SJCRH30 (cell line): Measurements from ENCODE around the gene RASAL1. TPM values are rescaled to one million over a fixed set of nuclear protein-coding genes. Genes with fewer than 3 reads are reported as not detected.

Experiments used
- DNase-seq, 2 experiments: peaks; one replicate each; pipeline ENCODE4 v3.0.0-alpha.2; 2015 to 2020
- H3K27ac ChIP-seq: fragments of 250-450 bp; sonication (Bioruptor Pico); 2 replicates; pipeline ENCODE4 v1.5.1; 2020; ENCODE audit warnings: mild to moderate bottlenecking, moderate library complexity
- H3K27me3 ChIP-seq: fragments of 250-450 bp; sonication (Bioruptor Pico); 2 replicates; pipeline ENCODE4 v1.5.1; 2020; ENCODE audit warnings: mild to moderate bottlenecking, moderate library complexity
- H3K36me3 ChIP-seq: fragments of 250-450 bp; sonication (Bioruptor Pico); 2 replicates; pipeline ENCODE4 v1.5.1; 2020; ENCODE audit warnings: mild to moderate bottlenecking, moderate library complexity
- H3K4me1 ChIP-seq: fragments of 250-450 bp; sonication (Bioruptor Pico); 2 replicates; pipeline ENCODE4 v1.5.1; 2020; ENCODE audit warnings: mild to moderate bottlenecking, moderate library complexity
- H3K4me3 ChIP-seq: fragments of 250-450 bp; sonication (Bioruptor Pico); 2 replicates; pipeline ENCODE4 v1.5.1; 2020; ENCODE audit warnings: mild to moderate bottlenecking, moderate library complexity
- H3K9me3 ChIP-seq: fragments of 250-450 bp; sonication (Bioruptor Pico); replicated peaks from 2 replicates; pipeline ENCODE4 v1.5.1; 2020; ENCODE audit warnings: mild to moderate bottlenecking, moderate library complexity
- total RNA-seq: library from RNA; depleted of rRNA; stranded (reverse); fragments of >200 nt; shearing (Covaris generic); gene quantifications from 2 replicates; pipeline ENCODE4 v1.2.3, GENCODE V29; 2014

RASAL1 gene
- total RNA-seq, 1 experiment from 2014 or later, result not detected

DNA sequence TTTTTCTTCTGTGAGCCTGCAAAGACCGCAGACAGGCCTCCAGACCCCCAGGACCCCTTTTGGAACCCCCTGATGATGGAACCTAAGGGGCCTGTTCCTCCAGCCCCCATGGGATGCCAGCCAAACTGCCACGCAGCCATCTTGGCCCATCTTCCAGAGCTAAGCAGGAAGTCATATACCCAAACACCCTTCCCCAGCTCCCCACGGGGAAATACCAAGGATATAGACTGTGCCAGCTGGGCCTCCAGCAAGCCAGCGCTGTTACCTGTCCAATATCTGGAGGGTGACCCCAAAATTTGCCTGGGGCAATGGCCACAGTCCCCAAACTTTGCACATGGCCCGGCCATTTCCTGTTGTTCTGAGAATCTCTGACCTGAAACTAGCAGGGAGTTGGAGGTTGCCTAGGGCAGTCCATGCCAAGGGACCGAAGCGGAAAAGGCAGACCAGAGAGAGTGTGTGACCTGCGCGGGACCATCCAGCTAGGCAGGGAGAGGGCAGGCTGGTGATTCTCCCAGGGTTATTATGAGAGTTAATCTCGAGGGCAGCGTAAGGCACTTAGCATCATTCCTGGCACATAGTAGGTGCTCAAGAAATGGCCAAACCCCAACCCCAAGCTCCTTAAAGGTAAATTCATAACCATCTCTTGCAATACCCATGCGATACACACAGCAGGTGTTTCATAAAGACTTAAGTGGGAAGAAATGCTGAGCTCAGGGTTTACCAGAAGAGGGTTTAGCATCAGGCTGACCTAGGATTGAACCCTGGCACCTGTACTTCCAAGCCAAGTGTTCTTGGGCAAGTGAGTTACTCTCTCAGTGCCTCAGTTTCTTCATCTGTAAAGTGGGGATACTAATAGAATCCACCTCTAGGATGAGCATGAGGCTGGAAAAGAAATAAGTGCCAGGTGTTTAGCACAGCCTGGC, 2.6 kb upstream of the RASAL1 start:
- Histone ChIP-seq H3K27me3 (peaks cover 5% of the 10 kb centered on the region; the same call in 1 of the 2 replicates), H3K9me3 (no peaks in the 10 kb centered on the region), H3K4me1 (peaks cover 9% of the 10 kb centered on the region), H3K27ac (no peak overlapping the region), H3K4me3 (no peak overlapping the region), H3K36me3 (no peaks in the 10 kb centered on the region)
- no peak for DNase-seq

DNA sequence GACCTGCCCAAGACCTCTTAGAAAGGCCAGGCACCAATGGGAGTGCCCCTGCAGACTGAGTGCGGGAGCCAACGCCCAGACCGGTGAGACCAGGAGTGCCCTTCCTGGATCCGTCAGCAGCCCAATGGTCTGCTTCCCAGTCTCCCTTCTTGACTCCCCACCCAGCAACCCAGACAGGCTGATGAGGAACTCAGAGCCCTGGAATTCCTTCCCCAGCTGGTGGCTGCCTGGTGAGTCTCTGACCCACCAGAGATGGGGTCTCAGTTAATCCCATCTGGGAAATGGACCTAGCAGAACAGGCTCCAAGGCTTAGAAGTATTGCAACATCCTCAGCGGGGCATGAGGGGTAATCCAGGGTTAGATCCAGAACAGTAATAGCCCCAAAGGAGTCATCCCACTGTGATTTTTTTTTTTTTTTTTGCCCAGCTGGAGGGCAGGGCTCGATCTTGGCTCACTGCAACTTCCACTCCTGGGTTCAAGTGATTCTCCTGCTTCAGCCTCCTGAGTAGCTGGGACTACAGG, 1.5 kb upstream of the RASAL1 start:
- H3K27ac ChIP-seq, result no peak overlapping the region
- H3K9me3 ChIP-seq, result no peaks in the 10 kb centered on the region
- peaks cover 5% of the 10 kb centered on the region; the same call in 1 of the 2 replicates for H3K27me3 ChIP-seq
- H3K36me3 ChIP-seq, result no peaks in the 10 kb centered on the region
- H3K4me1 ChIP-seq, result peaks cover 9% of the 10 kb centered on the region
- no peak overlapping the region for H3K4me3 ChIP-seq
- DNase-seq, result no peak

DNA sequence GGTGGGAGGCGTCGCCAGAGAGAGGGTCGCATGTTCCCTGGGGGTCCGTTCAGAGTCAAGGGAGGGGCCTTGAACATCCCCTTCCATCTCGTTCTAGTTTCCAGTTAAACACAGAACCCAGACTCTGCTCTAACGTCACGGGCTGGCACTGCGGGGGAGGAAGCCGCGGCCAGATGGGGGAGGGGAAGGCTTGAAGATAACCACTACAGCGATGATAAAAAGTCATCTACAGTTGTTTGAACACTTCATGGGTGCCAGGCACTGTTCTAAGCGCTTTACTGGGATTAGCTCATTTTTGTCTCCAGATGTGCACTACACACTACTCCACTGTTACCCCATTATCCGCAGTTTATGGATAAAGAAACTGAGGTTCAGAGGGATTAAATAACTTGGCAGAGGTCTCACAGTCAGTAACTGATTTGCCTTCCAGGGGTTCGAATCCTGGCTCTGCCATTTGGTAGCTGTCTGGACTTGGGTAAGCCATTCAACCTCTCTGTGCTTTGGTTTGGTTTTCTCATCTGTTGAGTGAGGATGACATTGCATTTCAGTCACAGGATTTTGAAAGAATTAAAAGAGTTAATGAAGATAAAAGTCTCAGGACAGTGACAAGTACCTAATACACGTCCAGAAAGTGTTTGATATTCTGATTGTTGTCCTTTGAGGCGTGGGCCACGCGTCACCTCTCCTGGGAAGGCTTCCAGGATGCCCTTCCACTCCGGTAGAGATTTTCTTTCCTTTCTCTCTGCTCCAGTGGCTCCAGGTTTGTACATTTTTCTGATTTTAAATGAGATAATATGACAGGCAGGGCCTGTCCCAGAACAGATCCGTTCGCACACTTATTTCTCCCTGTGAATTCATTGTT, 798 bp upstream of the RASAL1 start:
- H3K4me1 ChIP-seq, result peaks cover 9% of the 10 kb centered on the region
- no peaks in the 10 kb centered on the region for H3K27me3 ChIP-seq
- H3K27ac ChIP-seq, result no peak overlapping the region
- H3K9me3 ChIP-seq, result no peaks in the 10 kb centered on the region
- no peak for DNase-seq
- H3K36me3 ChIP-seq, result no peaks in the 10 kb centered on the region
- no peak overlapping the region for H3K4me3 ChIP-seq

DNA sequence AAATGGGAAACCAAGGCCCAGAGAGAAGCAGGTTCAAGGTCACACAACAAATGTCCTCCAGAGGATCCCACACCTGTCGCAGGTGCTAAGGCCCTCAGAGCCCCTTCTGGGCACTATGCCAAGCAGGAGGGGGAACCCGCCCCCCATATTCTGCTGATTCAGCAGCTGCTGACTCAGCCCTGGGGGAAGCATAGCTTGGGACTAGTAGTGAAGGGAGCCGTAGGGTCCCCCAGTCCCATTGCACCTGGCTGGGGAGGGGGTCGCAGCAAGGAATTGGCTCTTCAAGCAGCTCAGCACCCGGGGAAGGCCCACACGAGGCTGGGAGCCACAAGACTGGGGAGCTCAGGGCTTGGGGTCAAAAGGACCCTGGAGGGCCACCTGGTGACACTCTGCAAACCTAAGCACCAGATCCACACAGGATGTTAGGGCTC, 1.0 kb downstream of the RASAL1 start:
- no peaks in the 10 kb centered on the region for H3K36me3 ChIP-seq
- H3K27me3 ChIP-seq, result no peaks in the 10 kb centered on the region
- no peak overlapping the region for H3K4me3 ChIP-seq
- peaks cover 9% of the 10 kb centered on the region for H3K4me1 ChIP-seq
- H3K27ac ChIP-seq, result no peak overlapping the region
- no peak for DNase-seq
- no peaks in the 10 kb centered on the region for H3K9me3 ChIP-seq

DNA sequence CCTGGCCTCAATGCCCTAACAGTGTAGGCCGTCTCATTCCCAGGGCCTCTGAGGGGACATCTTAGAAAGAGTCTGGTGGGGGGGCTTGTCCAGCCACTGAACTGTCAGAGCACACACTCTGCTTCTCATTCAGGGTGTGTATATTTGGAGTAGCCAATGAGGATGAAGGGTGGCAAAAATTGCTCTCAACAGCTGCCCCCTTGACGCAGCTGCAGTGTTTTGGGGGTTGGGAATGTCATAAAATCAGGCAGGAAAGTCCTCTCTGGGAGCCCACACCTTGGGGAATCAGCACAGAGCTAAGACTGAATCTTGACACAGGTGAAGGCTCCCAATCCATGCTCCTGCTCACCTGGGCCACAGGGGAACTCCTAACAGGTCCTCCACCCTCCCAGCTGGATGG, 1.5 kb downstream of the RASAL1 start:
- Histone ChIP-seq H3K9me3 (no peaks in the 10 kb centered on the region), H3K27ac (no peak overlapping the region), H3K4me3 (no peak overlapping the region), H3K36me3 (no peaks in the 10 kb centered on the region), H3K27me3 (no peaks in the 10 kb centered on the region), H3K4me1 (peaks cover 9% of the 10 kb centered on the region)
- peak; percentile 26 to 57 for DNase-seq

DNA sequence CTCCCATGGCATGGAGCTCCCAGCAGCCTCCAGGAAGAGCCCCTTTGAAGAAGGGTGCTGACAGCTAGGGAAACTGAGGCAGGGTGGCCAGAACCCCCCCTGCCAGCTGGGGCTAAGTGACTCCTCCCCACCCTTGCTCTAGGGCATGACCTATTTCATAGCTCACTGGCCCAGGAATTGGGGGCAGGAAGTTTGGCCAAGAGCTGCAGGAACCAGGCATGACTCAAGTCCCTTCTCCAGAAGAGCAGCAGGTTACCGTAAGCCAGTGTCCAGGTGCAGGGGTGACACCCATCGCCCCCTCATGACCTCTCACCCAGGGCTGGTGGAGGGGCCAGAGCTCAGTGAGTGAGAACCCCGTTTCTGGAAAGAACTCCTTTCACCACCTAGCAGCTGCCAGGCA, 1.9 kb downstream of the RASAL1 start:
- H3K27me3 ChIP-seq, result no peaks in the 10 kb centered on the region
- peaks cover 9% of the 10 kb centered on the region for H3K4me1 ChIP-seq
- no peaks in the 10 kb centered on the region for H3K36me3 ChIP-seq
- DNase-seq, result no peak
- H3K4me3 ChIP-seq, result no peak overlapping the region
- H3K9me3 ChIP-seq, result no peaks in the 10 kb centered on the region
- H3K27ac ChIP-seq, result no peak overlapping the region

DNA sequence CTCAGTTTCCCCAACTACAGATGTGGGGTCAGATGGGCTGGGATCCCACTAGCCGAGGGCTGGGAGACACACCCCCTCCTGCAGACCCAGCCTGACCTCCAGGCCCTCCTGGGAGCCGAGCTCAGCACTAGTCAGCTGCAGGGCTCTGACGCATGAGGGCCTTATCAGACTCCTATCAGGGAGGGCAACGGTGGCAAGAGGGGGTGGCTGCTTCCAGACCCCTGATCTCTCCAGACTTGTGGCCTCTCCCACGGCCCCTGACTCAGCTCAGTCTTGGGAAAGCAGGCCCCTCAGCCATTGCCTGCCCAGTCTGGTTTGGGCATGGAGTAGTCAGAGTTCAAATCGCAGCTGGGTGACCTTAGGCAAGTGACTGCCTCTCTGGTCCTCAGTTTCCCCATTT, 2.5 kb downstream of the RASAL1 start:
- H3K27me3 ChIP-seq, result no peaks in the 10 kb centered on the region
- H3K36me3 ChIP-seq, result no peaks in the 10 kb centered on the region
- no peaks in the 10 kb centered on the region for H3K9me3 ChIP-seq
- no peak overlapping the region for H3K4me3 ChIP-seq
- no peak overlapping the region for H3K27ac ChIP-seq
- H3K4me1 ChIP-seq, result peaks cover 9% of the 10 kb centered on the region
- DNase-seq, result no peak

DNA sequence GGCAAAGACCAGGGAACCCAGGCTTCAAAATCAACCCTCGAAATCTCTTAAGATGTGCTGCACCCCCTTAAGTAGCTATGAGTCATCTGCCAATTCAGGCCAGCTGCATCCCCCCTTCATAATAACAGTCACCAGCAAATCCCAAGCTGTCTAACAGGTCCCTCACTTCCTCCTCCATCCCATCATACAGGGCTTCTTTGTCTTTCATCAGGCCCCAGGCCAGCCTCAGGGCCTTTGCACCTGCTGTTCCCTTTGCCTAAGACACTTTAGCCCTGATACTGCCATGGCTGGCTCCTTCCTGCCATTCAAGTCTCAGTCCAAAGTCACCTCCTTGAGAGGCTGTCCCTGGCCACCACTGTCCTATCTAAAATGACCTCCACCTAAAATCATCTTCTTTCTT, 4.0 kb downstream of the RASAL1 start:
- H3K4me1 ChIP-seq, result peaks cover 9% of the 10 kb centered on the region
- no peaks in the 10 kb centered on the region for H3K9me3 ChIP-seq
- H3K36me3 ChIP-seq, result no peaks in the 10 kb centered on the region
- no peak overlapping the region for H3K4me3 ChIP-seq
- no peaks in the 10 kb centered on the region for H3K27me3 ChIP-seq
- DNase-seq, result no peak
- no peak overlapping the region for H3K27ac ChIP-seq

DNA sequence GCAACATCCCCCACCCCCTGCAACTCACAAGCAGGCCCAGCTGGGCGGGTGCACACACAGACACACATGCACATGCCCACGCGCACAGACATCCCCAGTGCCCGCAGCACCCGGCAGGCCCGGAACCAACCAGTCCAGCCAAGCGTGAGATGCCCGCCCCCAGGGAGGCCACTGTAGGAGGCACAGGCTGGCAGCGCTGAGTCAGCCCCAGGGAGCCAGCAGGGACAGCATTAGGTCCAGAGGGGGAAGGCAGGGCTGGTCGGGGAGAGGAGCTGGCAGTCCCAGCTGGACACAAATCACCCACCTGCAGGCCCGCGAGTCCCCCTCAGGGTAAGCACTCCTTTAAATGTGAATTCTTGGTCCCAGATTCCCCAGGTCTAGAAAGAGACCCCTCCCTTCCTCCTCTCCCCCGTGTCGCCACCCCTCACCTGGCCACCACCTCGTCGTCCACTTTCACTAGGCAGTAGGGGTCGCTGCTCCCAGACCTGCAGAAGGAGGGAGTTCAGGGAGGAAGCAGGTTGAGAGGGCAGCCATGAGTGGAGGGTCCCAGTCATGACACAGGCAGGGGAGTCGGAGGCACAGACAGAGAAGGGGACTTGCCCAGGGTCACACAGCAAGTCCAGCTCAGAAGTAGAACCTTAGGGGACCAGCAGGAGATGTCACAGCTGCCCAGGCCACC, 5.0 kb downstream of the RASAL1 start:
- DNase-seq, result no peak
- Histone ChIP-seq H3K36me3 (no peaks in the 10 kb centered on the region), H3K4me1 (peaks cover 9% of the 10 kb centered on the region), H3K9me3 (no peaks in the 10 kb centered on the region), H3K4me3 (no peak overlapping the region), H3K27me3 (no peaks in the 10 kb centered on the region), H3K27ac (no peak overlapping the region)

DNA sequence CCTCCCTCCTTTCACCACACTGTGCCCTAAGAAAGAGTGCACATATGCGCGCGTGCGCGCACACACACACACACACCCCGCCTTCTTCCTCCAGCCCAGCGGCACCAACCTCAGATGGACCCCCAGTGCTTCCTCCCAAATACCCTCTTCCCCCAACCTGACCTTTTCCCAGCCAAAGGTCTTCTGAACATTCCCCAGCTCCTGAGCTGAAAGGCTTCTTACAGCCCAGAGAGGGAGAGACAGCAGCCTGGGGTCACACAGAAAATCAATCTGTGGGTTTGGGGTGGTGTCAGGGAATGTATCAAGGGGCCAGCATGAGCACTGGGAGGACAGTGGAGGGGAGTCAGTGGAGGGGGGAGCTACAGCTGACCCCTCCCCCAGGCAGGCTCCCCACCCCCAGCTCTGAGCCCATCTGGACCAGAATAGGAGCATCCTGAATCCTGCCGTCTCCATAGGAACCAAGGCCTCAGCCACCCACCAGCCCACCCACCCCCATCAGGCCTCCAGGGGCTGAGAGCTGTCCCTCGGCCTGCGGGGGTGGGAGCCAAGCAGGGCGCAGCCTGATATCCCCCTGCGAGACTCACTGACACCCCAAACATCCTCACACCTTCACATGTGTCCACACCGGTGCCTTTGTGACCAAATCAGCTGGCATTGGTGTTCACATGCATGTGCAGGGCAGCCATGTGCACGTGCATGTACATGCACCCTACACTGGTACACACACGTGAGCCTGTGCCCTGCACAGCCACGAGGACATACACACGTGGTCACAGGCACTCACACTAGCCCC, 5.7 kb downstream of the RASAL1 start:
- no peak overlapping the region for H3K27ac ChIP-seq
- H3K4me1 ChIP-seq, result peaks cover 9% of the 10 kb centered on the region
- no peak overlapping the region for H3K4me3 ChIP-seq
- H3K27me3 ChIP-seq, result no peaks in the 10 kb centered on the region
- no peaks in the 10 kb centered on the region for H3K9me3 ChIP-seq
- no peak for DNase-seq
- H3K36me3 ChIP-seq, result no peaks in the 10 kb centered on the region

DNA sequence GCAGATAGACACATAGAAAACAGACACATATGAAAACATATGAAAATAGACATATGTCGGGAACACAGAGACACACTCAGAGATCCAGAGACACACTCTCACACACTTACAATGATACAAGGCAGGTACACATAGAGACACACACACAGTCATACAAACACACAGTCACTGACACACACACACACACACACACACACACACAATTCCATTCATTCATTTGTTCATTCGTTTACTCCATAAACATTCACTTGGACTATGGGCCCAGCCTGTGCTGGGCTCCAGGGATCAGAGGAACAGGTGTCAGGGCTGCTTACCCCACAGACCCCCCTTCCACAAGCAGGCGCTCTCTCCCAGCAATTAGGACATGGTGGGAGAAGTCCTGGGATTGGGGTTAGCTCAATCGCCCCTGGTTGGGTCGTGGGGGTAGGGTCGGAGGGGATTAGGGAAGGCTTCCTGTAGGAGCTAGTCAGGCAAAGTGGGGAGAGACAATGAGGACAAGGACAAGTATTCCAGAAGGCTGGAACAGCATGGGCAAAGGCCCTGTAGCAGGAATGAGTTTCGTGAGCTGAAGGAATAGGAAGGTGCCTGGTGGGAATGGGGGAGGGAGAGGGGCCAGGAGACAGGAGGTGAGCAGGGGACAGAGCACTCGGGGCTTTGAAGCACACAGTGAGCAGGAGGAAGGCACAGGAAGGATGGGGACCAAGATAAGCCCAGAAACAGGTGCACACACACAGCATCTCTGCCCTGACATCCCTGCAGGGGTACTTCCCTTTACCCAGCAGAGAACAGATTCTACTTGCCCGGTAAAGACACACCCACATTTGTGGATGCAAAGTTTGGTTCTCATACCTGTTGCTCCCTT, 6.5 kb downstream of the RASAL1 start:
- no peak for DNase-seq
- H3K4me3 ChIP-seq, result no peak overlapping the region
- H3K36me3 ChIP-seq, result no peaks in the 10 kb centered on the region
- H3K27ac ChIP-seq, result no peak overlapping the region
- H3K9me3 ChIP-seq, result no peaks in the 10 kb centered on the region
- H3K4me1 ChIP-seq, result peaks cover 4% of the 10 kb centered on the region
- no peaks in the 10 kb centered on the region for H3K27me3 ChIP-seq

DNA sequence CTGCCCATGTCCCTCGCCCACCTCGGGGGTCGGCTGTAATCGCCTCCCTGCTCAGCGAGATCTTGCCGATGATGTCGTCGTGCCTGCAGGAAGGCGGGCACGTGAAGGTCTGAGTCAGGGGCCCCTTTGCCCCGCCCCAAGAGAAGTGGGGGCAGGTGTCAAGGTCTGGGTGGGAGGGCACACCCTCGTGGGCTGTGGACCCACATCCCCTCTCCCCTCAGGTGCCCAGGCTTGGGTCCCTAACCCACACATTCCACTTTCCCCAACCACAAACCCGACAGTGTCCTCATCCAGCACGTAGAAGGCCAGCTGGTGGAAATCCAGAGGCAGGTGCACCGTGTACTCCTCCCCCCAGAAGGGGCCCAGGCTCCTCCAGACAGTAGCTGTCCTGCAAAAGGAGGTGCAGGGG, 7.8 kb downstream of the RASAL1 start:
- no peak overlapping the region for H3K27ac ChIP-seq
- H3K9me3 ChIP-seq, result no peaks in the 10 kb centered on the region
- H3K4me1 ChIP-seq, result no peaks in the 10 kb centered on the region
- H3K4me3 ChIP-seq, result no peak overlapping the region
- DNase-seq, result no peak
- no peaks in the 10 kb centered on the region for H3K27me3 ChIP-seq
- H3K36me3 ChIP-seq, result no peaks in the 10 kb centered on the region

DNA sequence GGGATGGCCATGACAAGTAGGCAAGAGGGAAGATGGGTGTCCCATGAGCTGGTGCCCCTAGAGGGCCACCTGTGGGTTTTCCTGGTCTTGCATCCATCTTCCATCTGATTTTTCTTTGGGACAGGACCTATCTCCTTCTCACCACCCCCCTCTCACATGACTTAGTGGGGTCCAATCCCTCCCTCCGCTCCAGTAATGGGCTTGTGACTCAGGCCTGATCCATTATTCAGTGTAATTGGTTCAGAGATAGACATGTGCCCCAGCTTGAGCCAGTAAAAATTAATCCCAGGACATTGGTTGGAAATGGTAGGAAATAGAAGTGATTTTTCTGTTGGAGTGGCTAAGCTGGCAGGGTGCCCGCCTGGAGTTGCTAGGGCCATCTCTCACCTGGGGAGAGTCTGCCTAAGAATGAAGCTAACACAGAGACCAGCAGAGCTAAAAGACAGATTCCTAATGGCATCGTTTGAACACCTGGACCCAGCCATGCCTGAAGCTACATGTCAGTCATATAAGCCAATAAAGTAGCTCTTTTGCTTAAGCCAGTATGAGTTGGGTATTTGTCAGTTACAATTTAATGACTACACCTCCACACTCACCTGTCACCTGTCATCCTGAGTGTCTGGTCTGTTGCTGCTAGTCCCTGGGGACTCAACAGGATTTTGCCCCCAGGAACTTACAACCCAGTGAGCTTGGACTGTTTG, 14.7 kb downstream of the RASAL1 start:
- no peak for DNase-seq
- no peaks in the 10 kb centered on the region for H3K36me3 ChIP-seq
- H3K4me3 ChIP-seq, result no peak overlapping the region
- H3K27ac ChIP-seq, result no peak overlapping the region
- H3K27me3 ChIP-seq, result no peaks in the 10 kb centered on the region
- H3K9me3 ChIP-seq, result no peaks in the 10 kb centered on the region
- no peaks in the 10 kb centered on the region for H3K4me1 ChIP-seq
